Body of pancreas (tissue), 4 donors: ENCODE results near the gene ZBTB46. TPM values are rescaled to one million over a fixed set of nuclear protein-coding genes. Genes with fewer than 3 reads are reported as not detected.

Experiments
- ATAC-seq: fragments of 150-250 bp; one replicate; pipeline ENCODE4 v1.9.1; 2016
- DNase-seq, 4 donors: peaks; one replicate each; pipeline ENCODE4 v3.0.0-alpha.2; 2019
- H3K27ac ChIP-seq, 4 donors: fragments of 200-600 bp; sonication (generic); 1 replicate in 3 of 4; 2 replicates in 1 of 4; pipeline versions ENCODE4 v1.5.1 to v1.6.1; 2016 to 2019; ENCODE audit warnings: mild to moderate bottlenecking in 1 of 4, mixed read lengths in 1 of 4, moderate library complexity in 1 of 4
- H3K27me3 ChIP-seq, 2 donors: fragments of 200-600 bp; sonication (generic); one replicate each; pipeline ENCODE4 v1.6.0; 2016; ENCODE audit warnings: mild to moderate bottlenecking in 1 of 2
- H3K36me3 ChIP-seq, 2 donors: fragments of 200-600 bp; sonication (generic); replicated peaks in 1 of 2; 2 replicates each; pipeline ENCODE4 v1.5.1; 2016; ENCODE audit warnings: low read depth in 2 of 2; ENCODE audit not compliant: insufficient read depth in 1 of 2
- H3K4me1 ChIP-seq: fragments of 200-600 bp; sonication (generic); one replicate; pipeline ENCODE4 v1.6.0; 2016
- H3K4me3 ChIP-seq, 2 donors: fragments of 200-600 bp; sonication (generic); 1 replicate in 1 of 2; 2 replicates in 1 of 2; pipeline ENCODE4 v1.5.1; 2016 to 2019
- H3K9me3 ChIP-seq, 3 donors: fragments of 200-600 bp; sonication (generic); 1 replicate in 2 of 3; 2 replicates in 1 of 3; pipeline ENCODE4 v1.5.1; 2016
- CTCF ChIP-seq, 7 experiments: fragments of 450-650 bp in 4 of 7; fragments of 200-600 bp in 3 of 7; sonication (generic) in 3 of 7; IDR thresholded peaks; one replicate each; pipeline ENCODE4 v1.5.1; 2016 to 2019; ENCODE audit warnings: antibody characterized with exemption in 7 of 7
- POLR2A ChIP-seq, 3 donors: fragments of 450-650 bp; IDR thresholded peaks; one replicate each; pipeline ENCODE4 v1.6.1; 2016; ENCODE audit warnings: antibody characterized with exemption in 3 of 3, mild to moderate bottlenecking in 2 of 3
- WGBS, 2 donors: methylation state at CpG; one replicate each; pipeline ENCODE4 v1.1.5; 2017; 5-methylcytosine and 5-hydroxymethylcytosine counted together
- intact Hi-C: fragments of 100-400 bp; cut with DNase I; formaldehyde crosslinking; loops from one replicate; pipeline ENCODE4 v1.15.1; 2023
- total RNA-seq, 2 donors: library from RNA; depleted of rRNA; stranded (reverse); fragments of >200 nt; gene quantifications; one replicate each; pipeline ENCODE4 v1.1.0, GENCODE V29; 2016

ZBTB46 gene
- total RNA-seq, 2 donors from 2014 or later = 4.3 to 5.4 TPM

- no peak for DNase-seq
These were observed 9.4 kb upstream of the ZBTB46 start for GRCh38 chr20:63840405-63840828.

GRCh38 chr20:63839620-63840019 is 8.6 kb upstream of the ZBTB46 start:
- 70 to 73% methylated on average over 13 of the region's 13 CpGs for WGBS, 2 donors
- Histone ChIP-seq H3K9me3 (no peaks in the 10 kb centered on the region), H3K36me3 (no peaks in the 10 kb centered on the region), H3K27me3 (peaks cover 0 to 4% of the 10 kb centered on the region in 2 donors), H3K27ac (no peak overlapping the region), H3K4me3 (no peak overlapping the region), H3K4me1 (peaks cover 9% of the 10 kb centered on the region)
- intact Hi-C loops = no loop called here
- TF ChIP-seq POLR2A (IDR thresholded peaks at IDR 0.05) (no peak), CTCF (IDR thresholded peaks at IDR 0.05) (no peak)
- DNase-seq (no peak), ATAC-seq (no peak)

More at GRCh38 chr20:63840405-63840828, 9.4 kb upstream of the ZBTB46 start:
- Histone ChIP-seq H3K9me3 (no peaks in the 10 kb centered on the region), H3K36me3 (no peaks in the 10 kb centered on the region), H3K4me1 (peaks cover under 1% of the 10 kb centered on the region), H3K27me3 (peaks cover 0 to 5% of the 10 kb centered on the region in 2 donors), H3K27ac (no peak overlapping the region), H3K4me3 (no peak overlapping the region)
- ATAC-seq = no peak
- intact Hi-C loops = no loop called here
- TF ChIP-seq CTCF (IDR thresholded peaks at IDR 0.05) (no peak), POLR2A (IDR thresholded peaks at IDR 0.05) (no peak)
- 75% methylated on average over 10 of the region's 11 CpGs; no CpG with 5 or more reads in 1 of the 2 donors for WGBS, 2 donors

GRCh38 chr20:63837479-63837878 is 6.4 kb upstream of the ZBTB46 start:
- ATAC-seq (no peak), DNase-seq (no peak)
- intact Hi-C loops = no loop called here
- no peaks in the 10 kb centered on the region for H3K9me3 ChIP-seq
- no peak overlapping the region for H3K27ac ChIP-seq
- 56 to 68% methylated on average over 6 to 8 of the region's 8 CpGs for WGBS, 2 donors
- no peaks in the 10 kb centered on the region for H3K27me3 ChIP-seq
- peaks cover 18% of the 10 kb centered on the region for H3K4me1 ChIP-seq
- TF ChIP-seq POLR2A (IDR thresholded peaks at IDR 0.05) = no peak
- TF ChIP-seq CTCF (IDR thresholded peaks at IDR 0.05) = no peak
- no peaks in the 10 kb centered on the region for H3K36me3 ChIP-seq
- H3K4me3 ChIP-seq = no peak overlapping the region

GRCh38 chr20:63836458-63837344 is 5.6 kb upstream of the ZBTB46 start:
- 84 to 93% methylated on average over 23 to 24 of the region's 27 CpGs for WGBS, 2 donors
- Histone ChIP-seq H3K36me3 (no peaks in the 10 kb centered on the region), H3K27me3 (no peaks in the 10 kb centered on the region), H3K4me3 (no peak overlapping the region), H3K4me1 (peaks cover 24% of the 10 kb centered on the region), H3K9me3 (no peaks in the 10 kb centered on the region), H3K27ac (no peak overlapping the region)
- DNase-seq (no peak), ATAC-seq (no peak)
- intact Hi-C loops = no loop called here
- TF ChIP-seq POLR2A (IDR thresholded peaks at IDR 0.05) = no peak
- no peak for TF ChIP-seq CTCF (IDR thresholded peaks at IDR 0.05)
